GM11168 (cell line): ENCODE results near the gene ZNF581.

Experiments used
- in situ Hi-C: fragments of 300-500 bp; cut with MboI; formaldehyde crosslinking; loops from one replicate; pipeline ENCODE4 v1.12.0; 2022; ENCODE audit warnings: low sequenced_read_pairs; ENCODE audit not compliant: unreplicated experiment

Gene ZNF581

DNA sequence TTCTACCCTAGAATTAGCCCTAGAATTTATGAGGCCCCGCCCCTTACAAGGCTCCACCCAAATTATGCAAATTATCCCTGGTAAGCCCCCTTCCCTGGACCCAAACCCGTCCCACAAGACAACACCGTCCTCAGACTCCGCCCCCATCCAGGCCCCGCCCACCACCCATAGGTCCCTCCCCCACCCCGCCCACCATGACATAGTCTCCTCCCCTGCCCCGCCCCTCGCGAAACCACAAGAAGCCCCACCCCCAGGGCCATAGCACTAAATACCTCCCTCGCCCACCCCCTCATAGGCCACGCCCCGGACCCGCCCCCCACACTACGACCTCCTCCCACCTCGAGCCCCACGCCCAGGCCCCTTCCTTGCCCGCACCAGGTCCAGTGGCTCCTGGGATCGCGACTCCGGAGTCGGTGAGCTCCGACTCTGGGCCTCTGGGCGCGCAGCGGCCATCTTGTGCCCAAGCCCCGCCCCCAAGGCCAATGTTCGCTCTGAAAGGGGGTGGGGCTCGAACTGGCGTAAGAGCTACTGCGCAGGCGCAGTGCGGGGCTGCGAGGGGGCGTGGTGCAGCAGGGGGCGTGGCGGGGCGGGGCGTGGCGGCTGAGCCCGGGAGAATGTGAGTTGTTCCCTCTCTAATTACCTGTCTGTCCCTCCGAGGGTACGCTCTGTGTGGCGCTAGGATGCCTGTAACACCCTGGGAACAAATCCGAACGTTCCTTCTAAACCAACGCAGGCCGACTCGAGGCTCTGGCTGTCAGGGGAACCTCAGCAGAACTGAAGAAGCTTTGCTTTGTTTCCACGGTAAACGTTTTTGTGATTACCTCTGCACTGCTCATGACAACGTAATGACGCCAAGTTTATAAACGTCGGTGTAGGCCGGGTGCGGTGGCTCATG is 19.1 kb upstream of the ZNF581 start, which contains the start of gene ZNF784:
Gene ZNF784, minus strand, starts transcription at position 458 of the 895 bp plus-strand sequence. Its CDS starts 5 bp downstream, at position 453.
- in situ Hi-C loops: loop anchor here (5.0 kb wide), 1 partner anchor 107 kb away; no protein-coding TSS in a partner anchor

- in situ Hi-C loops: loop anchor here (5.0 kb wide), 1 partner anchor 108 kb away; no protein-coding TSS in a partner anchor
Observed at GRCh38 chr19:55625004-55625326, 18.5 kb upstream of the ZNF581 start.

- in situ Hi-C loops: loop anchor here (5.0 kb wide), 1 partner anchor 109 kb away; no protein-coding TSS in a partner anchor
Observed at GRCh38 chr19:55626350-55626749, 17.1 kb upstream of the ZNF581 start.

GRCh38 chr19:55632463-55632834 is 11.0 kb upstream of the ZNF581 start:
- in situ Hi-C loops: no loop called here

DNA sequence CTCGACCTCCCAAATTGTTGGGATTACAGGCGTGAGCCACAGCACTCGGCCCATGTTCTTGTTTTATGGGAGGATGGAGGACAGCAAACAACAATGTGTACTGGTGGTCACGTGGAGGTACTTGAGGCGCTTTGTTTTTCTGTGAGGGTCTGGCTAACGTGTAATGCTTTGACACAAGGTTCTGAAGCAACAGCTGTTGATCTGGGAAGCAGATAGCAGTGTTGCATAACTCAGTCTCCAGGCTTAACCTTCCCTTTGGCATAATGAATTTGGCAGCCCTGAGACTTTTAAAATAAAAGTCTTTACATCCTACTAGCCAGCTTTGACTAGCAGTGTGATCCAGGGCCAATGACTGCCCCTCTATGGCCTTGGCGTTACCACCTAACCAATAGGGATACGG is 9.6 kb upstream of the ZNF581 start:
- in situ Hi-C loops: no loop called here

GRCh38 chr19:55635334-55635717 is 8.1 kb upstream of the ZNF581 start:
- in situ Hi-C loops: no loop called here

DNA sequence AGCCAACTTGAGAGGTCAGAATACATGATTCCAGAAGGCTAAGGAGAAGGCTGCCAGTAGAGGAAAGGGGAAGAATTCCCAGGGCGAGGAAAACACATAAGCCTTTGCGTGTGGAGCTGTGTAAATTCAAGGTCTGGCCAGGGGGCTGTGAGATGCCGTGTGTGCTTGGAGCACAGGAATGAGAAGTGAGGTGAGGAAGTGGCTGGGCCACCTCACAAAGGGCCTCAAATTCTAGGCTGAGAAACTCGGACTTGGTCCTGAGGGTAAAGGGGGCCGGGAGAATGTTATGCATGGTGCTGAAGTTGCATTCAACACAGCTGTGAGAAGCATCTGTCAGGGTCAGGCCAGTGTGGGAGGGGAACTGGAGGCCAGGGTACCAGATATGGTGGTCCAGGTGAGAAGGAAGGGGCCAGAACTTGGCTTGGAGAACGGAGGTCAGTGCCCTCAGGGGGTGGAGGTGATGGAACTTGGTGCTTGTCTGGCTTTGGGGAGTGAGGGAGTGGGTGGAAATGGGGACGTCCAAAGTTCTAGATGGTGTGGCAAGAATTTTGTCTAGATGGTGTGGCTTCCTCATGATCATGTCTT is 7.5 kb upstream of the ZNF581 start:
- in situ Hi-C loops: no loop called here

DNA sequence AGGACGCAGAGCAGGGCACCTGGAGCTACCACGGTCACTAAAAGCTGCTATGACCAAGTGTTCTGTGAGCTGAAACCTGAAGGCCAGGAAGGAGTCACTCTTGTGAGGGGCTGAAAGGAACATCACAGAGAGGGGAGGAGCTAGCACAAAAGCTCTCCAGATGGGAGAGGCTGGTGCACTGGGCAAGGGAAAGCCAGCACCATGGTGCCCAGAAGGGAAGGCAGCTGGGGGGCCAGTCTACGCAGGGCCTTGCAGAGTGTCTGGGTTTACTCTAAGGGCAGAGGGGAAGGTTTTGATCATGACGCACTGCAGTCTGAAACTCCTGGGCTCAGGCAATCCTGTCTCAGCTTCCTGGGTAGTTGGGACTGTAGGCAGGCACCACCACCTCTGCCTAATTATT is 6.7 kb upstream of the ZNF581 start:
- in situ Hi-C loops: no loop called here

DNA sequence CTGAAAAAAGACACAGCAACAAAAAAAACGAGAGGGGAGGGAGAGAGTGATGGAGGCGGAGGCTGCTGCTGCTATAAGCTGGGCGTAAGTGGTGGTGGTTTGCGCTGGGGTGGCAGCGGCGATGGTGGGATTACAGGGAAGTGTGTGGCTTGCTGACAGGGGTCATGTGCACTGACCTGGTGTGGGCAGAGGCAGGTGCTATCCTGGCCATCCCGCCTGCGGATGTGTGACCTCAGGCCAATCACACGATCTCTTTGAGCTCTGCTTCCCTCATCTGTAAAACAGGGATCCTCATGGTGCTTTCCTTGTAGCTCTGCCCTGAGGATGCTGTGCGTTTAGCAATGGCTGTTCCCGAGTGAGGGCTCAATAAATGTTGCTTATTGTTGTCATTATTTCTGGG is 5.9 kb upstream of the ZNF581 start:
- in situ Hi-C loops: no loop called here

DNA sequence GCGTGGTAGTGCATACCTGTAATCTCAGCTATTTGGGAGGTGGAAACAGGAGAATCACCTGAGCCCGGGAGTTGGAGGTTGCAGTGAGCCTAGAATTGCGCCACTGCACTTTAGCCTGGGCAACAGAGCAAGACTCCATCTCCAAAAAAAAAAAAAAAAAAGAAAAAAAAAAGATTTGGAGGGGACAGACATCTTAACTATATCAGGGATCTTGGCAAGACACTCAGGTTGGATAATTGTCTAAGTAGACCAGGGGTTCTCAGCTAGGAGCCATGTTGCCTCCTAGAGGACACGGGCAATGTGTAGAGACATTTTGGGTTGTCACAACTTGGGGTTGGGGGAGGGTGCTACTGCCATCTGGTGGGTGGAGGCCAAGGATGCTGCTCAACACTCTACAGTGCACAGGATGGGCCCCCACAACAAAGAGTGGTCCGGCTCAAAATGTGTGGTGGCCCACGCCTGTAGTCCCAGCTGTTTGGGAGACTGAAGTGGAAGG is 4.5 kb upstream of the ZNF581 start:
- in situ Hi-C loops: no loop called here

DNA sequence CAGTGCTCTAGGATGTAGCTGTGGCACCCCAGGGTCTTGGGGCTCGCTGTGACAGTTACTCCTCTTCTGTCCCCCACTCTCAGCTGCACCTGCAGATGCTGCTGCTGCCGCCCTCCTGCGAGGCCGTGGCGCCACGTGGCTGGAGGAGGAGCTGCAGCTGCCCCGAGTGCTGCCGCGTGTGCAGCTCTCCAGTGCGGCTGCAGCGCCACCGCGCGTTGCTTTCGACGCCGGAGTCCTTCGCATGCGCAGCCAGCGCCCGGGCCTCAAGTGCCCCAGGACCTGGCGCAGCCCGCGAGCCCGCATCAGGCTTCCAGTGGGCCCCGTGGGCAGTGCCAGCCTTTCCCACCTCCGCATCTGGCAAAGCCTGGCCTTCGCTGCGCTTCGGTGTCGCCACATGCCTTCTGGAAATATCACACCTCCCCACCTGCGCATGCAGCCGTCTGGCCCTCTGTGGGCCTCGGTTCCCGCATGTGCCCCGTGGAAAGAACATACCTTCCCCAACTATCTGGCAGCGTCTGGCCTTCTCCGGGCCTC is 3.3 kb upstream of the ZNF581 start:
- in situ Hi-C loops: no loop called here

GRCh38 chr19:55640577-55641425 is 2.6 kb upstream of the ZNF581 start, which contains the start of gene ZNF580:
TSS of gene ZNF580 (plus strand) at chr19:55641002. CDS start at chr19:55642509, 1,507 bp downstream.
- in situ Hi-C loops: no loop called here

DNA sequence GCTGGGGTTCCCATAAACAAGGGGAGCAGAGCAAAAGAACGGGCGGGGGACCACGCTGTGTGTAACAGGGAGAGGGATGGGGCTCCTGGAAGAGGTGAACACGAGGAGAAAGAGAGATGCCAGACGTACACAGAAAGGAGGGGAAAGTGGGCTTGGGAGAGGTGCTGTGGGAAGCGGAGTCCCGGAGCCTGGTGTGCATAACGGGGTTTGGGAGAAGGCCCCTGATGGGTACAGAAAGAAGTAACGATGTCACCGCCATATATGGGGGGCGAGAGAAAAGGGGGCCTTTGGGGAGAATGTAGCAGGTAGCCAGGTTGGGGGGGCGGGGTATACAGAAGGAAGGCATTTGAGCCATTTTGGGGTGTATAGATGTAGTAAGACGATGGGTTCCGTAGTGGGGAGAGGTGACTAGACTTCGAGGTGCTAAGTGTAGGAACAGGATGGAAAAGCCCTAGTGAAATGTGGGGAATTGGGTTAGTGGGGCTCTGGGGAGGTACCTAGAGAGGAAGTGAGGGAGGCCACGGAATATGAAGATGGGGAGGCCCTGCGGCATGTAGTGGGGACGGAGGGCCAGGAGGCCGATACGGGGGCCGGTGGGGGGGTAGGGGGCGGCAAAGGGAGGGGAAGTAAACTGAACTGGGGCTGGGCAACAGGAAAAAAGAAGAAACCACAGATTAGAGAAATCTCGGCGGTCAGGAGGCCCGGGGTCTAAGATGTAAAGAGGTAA is 1.9 kb upstream of the ZNF581 start:
- in situ Hi-C loops: no loop called here

GRCh38 chr19:55642153-55643002 is 1.1 kb upstream of the ZNF581 start:
- in situ Hi-C loops: no loop called here

GRCh38 chr19:55643887-55644176 is 383 bp downstream of the ZNF581 start:
- in situ Hi-C loops: no loop called here

- in situ Hi-C loops: no loop called here
Observed at GRCh38 chr19:55644191-55644833, 863 bp downstream of the ZNF581 start.

GRCh38 chr19:55644842-55645511 is 1.5 kb downstream of the ZNF581 start:
- in situ Hi-C loops: no loop called here

DNA sequence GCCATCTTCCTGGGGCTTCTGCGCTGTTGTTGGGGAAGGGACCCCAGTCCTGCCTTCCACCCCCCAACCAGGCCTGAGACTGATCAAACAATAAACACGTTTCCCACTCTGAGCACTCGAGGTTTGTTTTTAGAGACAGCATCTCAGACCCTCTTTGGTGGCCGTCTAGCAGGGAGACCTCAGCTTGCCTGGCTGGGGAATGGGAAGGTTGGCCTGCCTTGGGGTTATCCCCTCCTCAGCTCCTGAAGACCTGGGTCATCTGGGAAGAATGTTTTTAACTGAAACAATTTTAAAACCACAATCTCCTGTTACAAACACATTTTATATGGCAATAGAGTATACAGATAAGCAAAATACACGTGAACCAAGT is 2.0 kb downstream of the ZNF581 start:
- in situ Hi-C loops: no loop called here
